Neural cell (in vitro differentiated cells): ENCODE data around the gene TMX4.

Experiments used
- CTCF ChIP-seq: fragments of 450-650 bp; IDR thresholded peaks from 2 replicates; pipeline ENCODE4 v1.5.1; 2014; ENCODE audit warnings: antibody characterized with exemption, mild to moderate bottlenecking, moderate library complexity; ENCODE audit not compliant: poor library complexity, severe bottlenecking
- EP300 ChIP-seq: fragments of 450-650 bp; conservative IDR thresholded peaks from 2 replicates; pipeline ENCODE4 v1.6.1; 2014; ENCODE audit warnings: antibody characterized with exemption, mild to moderate bottlenecking, moderate library complexity; ENCODE audit not compliant: poor library complexity, severe bottlenecking
- EZH2 ChIP-seq: fragments of 200-600, 300-800 bp; shearing (Covaris generic), sonication (generic); IDR thresholded peaks from 2 replicates; pipeline ENCODE4 v1.6.1; 2014; ENCODE audit warnings: antibody characterized with exemption, low read length, borderline replicate concordance, mild to moderate bottlenecking; ENCODE audit not compliant: insufficient read depth, poor library complexity, severe bottlenecking
- MXI1 ChIP-seq: fragments of 450-650 bp; conservative IDR thresholded peaks from 2 replicates; pipeline ENCODE4 v1.6.1; 2014; ENCODE audit warnings: antibody characterized with exemption, mild to moderate bottlenecking; ENCODE audit not compliant: poor library complexity, severe bottlenecking
- POLR2AphosphoS5 ChIP-seq: IDR thresholded peaks from 2 replicates; pipeline ENCODE4 v1.6.1; 2012
- RAD21 ChIP-seq: fragments of 450-650 bp; conservative IDR thresholded peaks from 2 replicates; pipeline ENCODE4 v1.6.1; 2014; ENCODE audit warnings: antibody characterized with exemption, mild to moderate bottlenecking, moderate library complexity
- REST ChIP-seq: IDR thresholded peaks from 2 replicates; pipeline ENCODE4 v1.6.1; 2012; ENCODE audit warnings: borderline replicate concordance
- SMC3 ChIP-seq: fragments of 450-650 bp; conservative IDR thresholded peaks from 2 replicates; pipeline ENCODE4 v1.6.1; 2014; ENCODE audit warnings: antibody characterized with exemption, mild to moderate bottlenecking, moderate library complexity; ENCODE audit not compliant: poor library complexity
- TAF1 ChIP-seq: IDR thresholded peaks from 2 replicates; pipeline ENCODE4 v1.6.1; 2012; ENCODE audit warnings: low read depth

GRCh38 chr20:7990385-7990784 is 29.2 kb downstream of the TMX4 start:
- TF ChIP-seq CTCF, result no peak
- no peak for TF ChIP-seq POLR2AphosphoS5
- TF ChIP-seq TAF1, result no peak
- no peak for TF ChIP-seq EZH2
- TF ChIP-seq REST, result no peak
- TF ChIP-seq EP300, result no peak
- TF ChIP-seq MXI1, result no peak
- no peak for TF ChIP-seq SMC3
- no peak for TF ChIP-seq RAD21
